Mucosa of descending colon (tissue), 3 donors: Measurements from ENCODE around the gene MAP1LC3B2. TPM values are rescaled to one million over a fixed set of nuclear protein-coding genes. Genes with fewer than 3 reads are reported as not detected.

Experiments
- ATAC-seq: fragments of 200-7000 bp; cut with Tn5 transposase; one replicate; pipeline ENCODE4 v1.9.1; 2020; ENCODE audit warnings: mild to moderate bottlenecking, moderate library complexity
- DNase-seq, 3 donors: peaks; one replicate each; pipeline ENCODE4 v3.0.0-alpha.2; 2020
- H3K36me3 ChIP-seq: fragments of 200-600 bp; one replicate; pipeline ENCODE4 v1.8.0; 2021; ENCODE audit warnings: low read depth, mild to moderate bottlenecking
- H3K4me1 ChIP-seq: fragments of 200-600 bp; one replicate; pipeline ENCODE4 v1.8.0; 2021; ENCODE audit warnings: low read depth, mild to moderate bottlenecking
- H3K4me3 ChIP-seq: fragments of 200-600 bp; one replicate; pipeline ENCODE4 v1.8.0; 2021; ENCODE audit warnings: mild to moderate bottlenecking
- H3K9me3 ChIP-seq: fragments of 200-600 bp; one replicate; pipeline ENCODE4 v1.8.0; 2021; ENCODE audit warnings: mild to moderate bottlenecking
- intact Hi-C, 2 donors: fragments of 100-400 bp; cut with DNase I in 1 of 2; cut with micrococcal nuclease in 1 of 2; formaldehyde crosslinking; loops; one replicate each; pipeline versions ENCODE4 v1.11.0 to v1.11.1; 2022; cut with DNase I, micrococcal nuclease
- total RNA-seq, 3 donors: library from RNA; stranded (reverse); fragmentation: NEBNext Ultra II Directional in 2 of 3; extraction: Animal tissue kit (Norgen Biotek cat#: 25700) in 2 of 3; gene quantifications; one replicate each; pipeline versions ENCODE4 v1.2.1 to v1.2.4, GENCODE V29; 2021 to 2023
- TF ChIP-seq, protein P1 (sequence below): fragments of 200-600 bp; IDR thresholded peaks from one replicate; pipeline ENCODE4 v1.8.0; 2022; ENCODE audit warnings: antibody characterized with exemption, mild to moderate bottlenecking
- donor health status: DM: no; HTN: no; CAD: no; lungs with moderate emphysema.
- donor health status: DM: no; HTN: no; CAD: no.
- donor health status: DM: no; HTN: yes; CAD: no.

MAP1LC3B2 gene
- total RNA-seq, 3 donors from 2014 or later, result 1.6 to 2.0 (median 1.7) TPM

DNA sequence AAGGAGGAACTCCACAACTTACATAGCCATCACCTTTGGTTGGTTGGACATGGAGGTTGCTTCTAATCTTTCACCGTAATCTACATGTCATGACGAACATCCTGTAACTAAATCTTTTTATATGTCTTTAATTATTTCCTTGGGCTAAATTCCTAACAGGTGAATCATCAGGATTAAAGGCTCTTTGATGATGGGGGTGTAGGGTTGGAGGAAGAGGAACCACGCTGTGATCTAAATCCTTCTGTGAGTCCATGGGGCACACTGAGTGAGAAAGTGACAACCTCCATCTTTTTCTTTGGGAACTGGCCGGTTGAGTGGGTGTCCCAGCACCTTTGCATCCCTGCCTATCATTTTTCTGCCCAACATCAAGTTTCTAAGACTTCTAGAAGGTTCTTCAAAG is 31.1 kb upstream of the MAP1LC3B2 start:
- Histone ChIP-seq H3K9me3 (no peaks in the 10 kb centered on the region), H3K4me3 (no peak overlapping the region), H3K36me3 (no peaks in the 10 kb centered on the region), H3K4me1 (peaks cover 4% of the 10 kb centered on the region)
- TF ChIP-seq, protein P1, sequence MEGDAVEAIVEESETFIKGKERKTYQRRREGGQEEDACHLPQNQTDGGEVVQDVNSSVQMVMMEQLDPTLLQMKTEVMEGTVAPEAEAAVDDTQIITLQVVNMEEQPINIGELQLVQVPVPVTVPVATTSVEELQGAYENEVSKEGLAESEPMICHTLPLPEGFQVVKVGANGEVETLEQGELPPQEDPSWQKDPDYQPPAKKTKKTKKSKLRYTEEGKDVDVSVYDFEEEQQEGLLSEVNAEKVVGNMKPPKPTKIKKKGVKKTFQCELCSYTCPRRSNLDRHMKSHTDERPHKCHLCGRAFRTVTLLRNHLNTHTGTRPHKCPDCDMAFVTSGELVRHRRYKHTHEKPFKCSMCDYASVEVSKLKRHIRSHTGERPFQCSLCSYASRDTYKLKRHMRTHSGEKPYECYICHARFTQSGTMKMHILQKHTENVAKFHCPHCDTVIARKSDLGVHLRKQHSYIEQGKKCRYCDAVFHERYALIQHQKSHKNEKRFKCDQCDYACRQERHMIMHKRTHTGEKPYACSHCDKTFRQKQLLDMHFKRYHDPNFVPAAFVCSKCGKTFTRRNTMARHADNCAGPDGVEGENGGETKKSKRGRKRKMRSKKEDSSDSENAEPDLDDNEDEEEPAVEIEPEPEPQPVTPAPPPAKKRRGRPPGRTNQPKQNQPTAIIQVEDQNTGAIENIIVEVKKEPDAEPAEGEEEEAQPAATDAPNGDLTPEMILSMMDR, result no peak
- intact Hi-C loops, result no loop called here
- peak; percentile 56 for ATAC-seq
- DNase-seq, result no peak

DNA sequence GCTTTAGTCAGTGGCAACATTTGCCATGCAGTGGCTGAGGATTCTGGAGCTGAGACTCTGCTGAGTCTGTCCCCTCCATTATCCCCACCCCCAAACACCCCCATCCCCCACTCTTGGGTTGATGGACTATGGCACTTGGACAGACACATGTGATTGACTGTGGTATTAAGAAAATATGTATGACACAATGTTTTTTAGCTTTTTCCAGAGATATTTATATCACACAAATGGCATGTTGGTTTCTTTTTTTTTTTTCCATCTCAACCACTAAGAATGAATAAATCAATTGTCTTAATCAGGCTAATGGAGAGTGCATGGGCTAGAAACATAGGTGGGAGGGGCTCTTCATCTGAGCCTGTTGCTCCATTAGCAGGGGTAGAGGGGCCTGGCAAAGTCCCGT is 30.7 kb upstream of the MAP1LC3B2 start:
- Histone ChIP-seq H3K4me3 (no peak overlapping the region), H3K36me3 (no peaks in the 10 kb centered on the region), H3K9me3 (no peaks in the 10 kb centered on the region), H3K4me1 (peaks cover 8% of the 10 kb centered on the region)
- TF ChIP-seq, protein P1, result no peak
- intact Hi-C loops, result no loop called here
- no peak for ATAC-seq
- DNase-seq, result no peak

DNA sequence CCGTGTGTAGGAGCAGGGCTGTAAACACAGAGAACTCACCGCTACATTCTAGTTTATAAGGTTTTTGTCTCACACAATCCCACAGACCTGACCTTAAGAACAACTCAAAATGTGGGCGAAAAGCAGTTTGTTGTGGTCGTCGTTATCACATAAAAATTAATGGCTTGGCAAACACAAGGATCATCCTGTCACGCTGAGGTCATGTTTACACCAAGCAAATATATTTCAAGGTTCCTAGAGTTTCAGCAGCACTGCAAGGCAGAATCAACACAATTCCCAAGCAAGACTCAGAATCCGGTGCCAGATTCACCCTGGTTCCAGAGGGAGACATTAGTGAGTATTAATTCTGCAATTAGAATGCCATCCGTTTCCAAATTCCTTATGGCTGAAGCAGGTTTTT is 30.1 kb upstream of the MAP1LC3B2 start:
- ATAC-seq, result no peak
- TF ChIP-seq, protein P1, result no peak
- peaks cover 8% of the 10 kb centered on the region for H3K4me1 ChIP-seq

DNA sequence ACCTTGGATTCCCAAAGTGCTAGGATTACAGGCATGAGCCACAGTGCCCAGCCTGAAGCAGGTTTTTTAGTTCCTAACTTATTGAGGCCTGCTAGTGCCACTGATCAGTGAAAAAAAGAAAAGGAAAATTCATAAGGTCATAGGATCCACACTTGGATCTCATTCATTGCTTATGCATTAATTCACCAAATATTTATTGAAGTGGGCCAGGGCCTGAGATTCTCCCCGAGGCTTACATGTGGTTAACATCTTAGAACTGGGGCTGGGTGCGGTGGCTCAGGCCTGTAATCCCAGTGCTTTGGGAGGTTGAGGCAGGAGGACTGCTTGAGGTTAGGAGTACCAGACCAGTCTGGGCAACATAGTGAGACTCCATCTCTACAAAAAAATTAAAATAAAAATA is 29.5 kb upstream of the MAP1LC3B2 start:
- DNase-seq (no peak), ATAC-seq (no peak)
- TF ChIP-seq, protein P1, result no peak
- H3K9me3 ChIP-seq, result no peaks in the 10 kb centered on the region
- peaks cover 8% of the 10 kb centered on the region for H3K4me1 ChIP-seq
- H3K36me3 ChIP-seq, result no peaks in the 10 kb centered on the region
- intact Hi-C loops, result loop anchor here in 1 of 2 donors (10.0 kb wide), 1 partner anchor 65 kb away; no protein-coding TSS in a partner anchor
- H3K4me3 ChIP-seq, result no peak overlapping the region

More for the DNA sequence above, 30.1 kb upstream of the MAP1LC3B2 start:
- intact Hi-C loops, result no loop called here
- Histone ChIP-seq H3K9me3 (no peaks in the 10 kb centered on the region), H3K4me3 (no peak overlapping the region), H3K36me3 (no peaks in the 10 kb centered on the region)
- DNase-seq, result no peak

GRCh38 chr12:116532428-116532827 is 26.8 kb upstream of the MAP1LC3B2 start:
- TF ChIP-seq, protein P1, result no peak
- Histone ChIP-seq H3K36me3 (no peaks in the 10 kb centered on the region), H3K4me3 (no peak overlapping the region), H3K9me3 (no peaks in the 10 kb centered on the region), H3K4me1 (peaks cover 8% of the 10 kb centered on the region)
- intact Hi-C loops, result loop anchor here in 1 of 2 donors (10.0 kb wide), 1 partner anchor 62 kb away; no protein-coding TSS in a partner anchor
- DNase-seq, result no peak
- no peak for ATAC-seq

- Histone ChIP-seq H3K4me1 (peaks cover 8% of the 10 kb centered on the region), H3K9me3 (no peaks in the 10 kb centered on the region), H3K36me3 (no peaks in the 10 kb centered on the region), H3K4me3 (no peak overlapping the region)
- intact Hi-C loops, result loop anchor here in 1 of 2 donors (10.0 kb wide), 1 partner anchor 62 kb away; no protein-coding TSS in a partner anchor
- TF ChIP-seq, protein P1, result no peak
- DNase-seq (no peak), ATAC-seq (peak; percentile 4)
Observed at GRCh38 chr12:116532986-116533342, 26.2 kb upstream of the MAP1LC3B2 start.
